B cell (primary cell): ENCODE measurements around the gene IQCK. TPM values are rescaled to one million over a fixed set of nuclear protein-coding genes. Genes with fewer than 3 reads are reported as not detected.

Experiments used
- ATAC-seq: fragments of 200-7000 bp; cut with Tn5 transposase; one replicate; pipeline ENCODE4 v1.10.0; 2021; ENCODE audit warnings: low read depth, mild to moderate bottlenecking, moderate number of reproducible peaks, moderate library complexity
- CTCF ChIA-PET: fragments of 350-600 bp; sonication (Branson Sonifier 250); formaldehyde crosslinking; loops from one replicate; lab custom pipeline; 2021; ENCODE audit warnings: antibody characterized with exemption, inconsistent platforms; lab: Charles Lee
- POLR2A ChIA-PET: fragments of 350-600 bp; sonication (Branson Sonifier 250); formaldehyde crosslinking; loops from one replicate; lab custom pipeline; 2021; ENCODE audit warnings: antibody characterized with exemption; lab: Charles Lee
- DNase-seq: peaks from one replicate; pipeline ENCODE4 v3.0.0; 2013
- H2AFZ ChIP-seq: 2 replicates; pipeline ENCODE4 v1.6.1; 2012; ENCODE audit warnings: mild to moderate bottlenecking, low read depth, low read length; ENCODE audit not compliant: insufficient read depth, poor library complexity, severe bottlenecking
- H3K27ac ChIP-seq, 2 donors: 1 replicate in 1 of 2; 2 replicates in 1 of 2; pipeline ENCODE4 v1.5.1; 2012 to 2013; ENCODE audit warnings: low read length in 2 of 2, mild to moderate bottlenecking in 2 of 2, moderate library complexity in 1 of 2
- H3K27me3 ChIP-seq, 4 experiments: fragments of 200-600 bp in 1 of 4; sonication (generic) in 1 of 4; replicated peaks in 1 of 4; 1 replicate in 2 of 4; 2 replicates in 2 of 4; pipeline versions ENCODE4 v1.6.1 to v1.7.0; 2013 to 2016; ENCODE audit warnings: low read length in 3 of 4, mild to moderate bottlenecking in 2 of 4, mixed read lengths in 1 of 4, moderate library complexity in 1 of 4; ENCODE audit not compliant: insufficient read depth in 4 of 4, control insufficient read depth in 3 of 4; ENCODE audit errors: control extremely low read depth in 1 of 4
- H3K36me3 ChIP-seq, 2 experiments: replicated peaks in 1 of 2; 1 replicate in 1 of 2; 2 replicates in 1 of 2; pipeline versions ENCODE4 v1.6.1 to v1.7.1; 2013; ENCODE audit warnings: low read length in 1 of 2; ENCODE audit not compliant: insufficient read depth in 2 of 2, control insufficient read depth in 1 of 2; ENCODE audit errors: control extremely low read depth in 1 of 2, extremely low read depth in 1 of 2
- H3K4me1 ChIP-seq, 2 donors: fragments of 200-600 bp in 1 of 2; sonication (generic) in 1 of 2; 1 replicate in 1 of 2; 2 replicates in 1 of 2; pipeline versions ENCODE4 v1.5.1 to v1.6.1; 2013 to 2017; ENCODE audit warnings: low read length in 2 of 2; ENCODE audit not compliant: control insufficient read depth in 2 of 2, insufficient read depth in 2 of 2
- H3K4me2 ChIP-seq: replicated peaks from 2 replicates; pipeline ENCODE3; 2012; ENCODE audit warnings: mild to moderate bottlenecking, low read depth, low read length; ENCODE audit not compliant: poor library complexity, severe bottlenecking
- H3K4me3 ChIP-seq, 5 experiments: fragments of 200-600 bp in 1 of 5; sonication (generic) in 1 of 5; 1 replicate in 3 of 5; 2 replicates in 2 of 5; pipeline versions ENCODE4 v1.5.1 to v1.7.0; 2011 to 2016; ENCODE audit warnings: low read length in 4 of 5, mild to moderate bottlenecking in 4 of 5, low read depth in 2 of 5, control low read depth in 1 of 5, moderate library complexity in 1 of 5; ENCODE audit not compliant: insufficient read depth in 1 of 5; ENCODE audit errors: control extremely low read depth in 1 of 5, extremely low read depth in 1 of 5
- H3K79me2 ChIP-seq: fragments of 200-600 bp; sonication (generic); one replicate; pipeline ENCODE4 v1.6.0; 2016; ENCODE audit warnings: low read length; ENCODE audit not compliant: control insufficient read depth, insufficient read depth
- H3K9ac ChIP-seq: fragments of 200-600 bp; sonication (generic); 2 replicates; pipeline ENCODE4 v1.6.1; 2017; ENCODE audit warnings: mild to moderate bottlenecking, low read length, moderate library complexity
- H3K9me3 ChIP-seq, 3 donors: one replicate each; pipeline versions ENCODE4 v1.6.1 to v1.7.1; 2013; ENCODE audit warnings: low read length in 2 of 3; ENCODE audit not compliant: control insufficient read depth in 2 of 3, insufficient read depth in 1 of 3; ENCODE audit errors: control extremely low read depth in 1 of 3
- H4K20me1 ChIP-seq: 2 replicates; pipeline ENCODE4 v1.6.0; 2012; ENCODE audit warnings: mild to moderate bottlenecking, low read length; ENCODE audit not compliant: insufficient read depth, control insufficient read depth, poor library complexity, severe bottlenecking
- H3K27ac Mint-ChIP-seq: one replicate; pipeline ENCODE4 v1.8.0; 2021; ENCODE audit warnings: mixed read lengths
- H3K27me3 Mint-ChIP-seq: one replicate; pipeline ENCODE4 v1.8.0; 2021; ENCODE audit warnings: mixed read lengths
- H3K4me1 Mint-ChIP-seq: one replicate; pipeline ENCODE4 v1.8.0; 2021; ENCODE audit warnings: mixed read lengths
- H3K4me3 Mint-ChIP-seq: one replicate; pipeline ENCODE4 v1.8.0; 2021; ENCODE audit warnings: mixed read lengths
- H3K9me3 Mint-ChIP-seq: one replicate; pipeline ENCODE4 v1.8.0; 2022; ENCODE audit warnings: mixed read lengths; ENCODE audit not compliant: insufficient read depth
- EZH2 ChIP-seq: IDR thresholded peaks from 2 replicates; pipeline ENCODE4 v1.6.1; 2012; ENCODE audit warnings: borderline replicate concordance, low read depth, mild to moderate bottlenecking, moderate library complexity, low read length; ENCODE audit not compliant: insufficient read depth, poor library complexity, severe bottlenecking
- WGBS: methylation state at CpG from one replicate; pipeline ENCODE4 v1.1.5; 2013; ENCODE audit warnings: missing lambda C conversion rate; ENCODE audit not compliant: insufficient coverage; 5-methylcytosine and 5-hydroxymethylcytosine counted together
- intact Hi-C: fragments of 100-400 bp; cut with micrococcal nuclease; formaldehyde crosslinking; loops from one replicate; pipeline ENCODE4 v1.10.0; 2022
- polyA plus RNA-seq: library from polyadenylated mRNA; depleted of rRNA; stranded (reverse); fragments of >200 nt; gene quantifications from 2 replicates; pipeline ENCODE4 v1.2.3, GENCODE V29; 2012
- total RNA-seq, 2 donors: library from RNA; stranded (reverse); fragments of 120-200 nt in 1 of 2; gene quantifications; 1 replicate in 1 of 2; 2 replicates in 1 of 2; pipeline versions ENCODE4 v1.2.3 to v1.2.4, GENCODE V29; 2013 to 2022
- TF ChIP-seq, protein P1 (sequence below): fragments of 200-600 bp; IDR thresholded peaks from one replicate; pipeline ENCODE4 v1.8.0; 2022; ENCODE audit warnings: antibody characterized with exemption, mild to moderate bottlenecking

IQCK gene
- total and polyA plus RNA-seq, 2 donors (not counting 1 experiment from before 2014, with no cell fraction given) = 1.00 to 3.0 TPM

DNA sequence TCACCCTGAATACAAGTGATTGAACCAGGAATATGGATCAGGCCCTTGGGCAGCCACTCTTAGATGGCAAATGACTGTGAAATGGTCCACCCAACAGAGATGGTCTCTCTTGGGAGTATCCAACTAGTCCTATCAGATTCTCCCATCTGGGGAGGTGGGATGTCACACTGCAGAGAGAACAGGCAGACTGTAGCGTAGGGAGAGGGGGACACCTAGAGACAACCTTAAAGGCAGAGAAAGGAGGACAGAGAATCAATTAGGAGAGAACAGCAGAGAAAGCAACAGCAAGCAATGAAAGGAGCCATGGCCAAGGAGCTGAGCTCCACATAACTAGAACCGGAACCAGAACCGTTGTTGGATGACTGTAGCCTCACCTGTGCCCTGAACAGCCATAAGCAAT, 37.2 kb downstream of the IQCK start:
- Histone ChIP-seq H2AFZ (no peak overlapping the region), H3K4me3 (no peak overlapping the region), H3K79me2 (no peaks in the 10 kb centered on the region), H3K4me1 (no peaks in the 10 kb centered on the region), H3K36me3 (no peaks in the 10 kb centered on the region), H3K9me3 (no peaks in the 10 kb centered on the region), H3K27ac (no peak overlapping the region), H3K9ac (no peak overlapping the region), H3K27me3 (no peaks in the 10 kb centered on the region), H4K20me1 (no peaks in the 10 kb centered on the region), H3K4me2 (no peak overlapping the region)
- no peaks in the 10 kb centered on the region for H3K4me1 Mint-ChIP-seq
- no peaks in the 10 kb centered on the region for H3K9me3 Mint-ChIP-seq
- H3K27ac Mint-ChIP-seq = no peak overlapping the region
- POLR2A ChIA-PET = no interaction called here
- no peak for ATAC-seq
- 88% methylated on average over 2 of the region's 3 CpGs for WGBS
- TF ChIP-seq EZH2 = no peak
- TF ChIP-seq, protein P1, sequence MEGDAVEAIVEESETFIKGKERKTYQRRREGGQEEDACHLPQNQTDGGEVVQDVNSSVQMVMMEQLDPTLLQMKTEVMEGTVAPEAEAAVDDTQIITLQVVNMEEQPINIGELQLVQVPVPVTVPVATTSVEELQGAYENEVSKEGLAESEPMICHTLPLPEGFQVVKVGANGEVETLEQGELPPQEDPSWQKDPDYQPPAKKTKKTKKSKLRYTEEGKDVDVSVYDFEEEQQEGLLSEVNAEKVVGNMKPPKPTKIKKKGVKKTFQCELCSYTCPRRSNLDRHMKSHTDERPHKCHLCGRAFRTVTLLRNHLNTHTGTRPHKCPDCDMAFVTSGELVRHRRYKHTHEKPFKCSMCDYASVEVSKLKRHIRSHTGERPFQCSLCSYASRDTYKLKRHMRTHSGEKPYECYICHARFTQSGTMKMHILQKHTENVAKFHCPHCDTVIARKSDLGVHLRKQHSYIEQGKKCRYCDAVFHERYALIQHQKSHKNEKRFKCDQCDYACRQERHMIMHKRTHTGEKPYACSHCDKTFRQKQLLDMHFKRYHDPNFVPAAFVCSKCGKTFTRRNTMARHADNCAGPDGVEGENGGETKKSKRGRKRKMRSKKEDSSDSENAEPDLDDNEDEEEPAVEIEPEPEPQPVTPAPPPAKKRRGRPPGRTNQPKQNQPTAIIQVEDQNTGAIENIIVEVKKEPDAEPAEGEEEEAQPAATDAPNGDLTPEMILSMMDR = no peak
- intact Hi-C loops = no loop called here
- H3K4me3 Mint-ChIP-seq = no peak overlapping the region
- CTCF ChIA-PET = no interaction called here
- DNase-seq = no peak
- no peaks in the 10 kb centered on the region for H3K27me3 Mint-ChIP-seq

DNA sequence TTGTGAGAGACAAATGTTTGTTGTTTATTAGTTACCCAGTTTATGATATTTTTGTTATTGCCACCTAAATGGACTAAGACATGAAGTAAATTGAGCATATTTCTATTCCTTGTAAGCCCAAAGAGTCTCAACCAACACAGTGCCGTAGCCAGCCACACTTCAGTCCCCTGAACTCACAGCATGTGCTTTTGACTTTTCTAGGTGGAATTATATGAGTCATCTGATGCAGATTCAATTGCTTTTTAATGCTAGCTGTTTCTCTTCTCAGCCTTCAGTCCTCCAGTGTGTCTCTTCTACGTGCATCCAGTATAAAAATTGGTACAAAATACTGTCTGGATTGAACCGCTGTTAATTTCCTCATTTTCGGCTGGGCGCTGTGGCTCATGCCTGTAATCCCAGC, 39.0 kb downstream of the IQCK start:
- H3K27me3 Mint-ChIP-seq = no peaks in the 10 kb centered on the region
- WGBS = 100% methylated on average over 3 of the region's 5 CpGs
- H3K27ac Mint-ChIP-seq = no peak overlapping the region
- no peaks in the 10 kb centered on the region for H3K27me3 ChIP-seq
- no peaks in the 10 kb centered on the region for H3K9me3 Mint-ChIP-seq
- H2AFZ ChIP-seq = no peak overlapping the region
- TF ChIP-seq, protein P1 = no peak
- TF ChIP-seq EZH2 = no peak
- H3K79me2 ChIP-seq = no peaks in the 10 kb centered on the region
- ChIA-PET CTCF (no interaction called here), POLR2A (no interaction called here)
- H3K4me2 ChIP-seq = no peak overlapping the region
- no peaks in the 10 kb centered on the region for H3K4me1 Mint-ChIP-seq
- DNase-seq = no peak
- H4K20me1 ChIP-seq = no peaks in the 10 kb centered on the region
- no peak overlapping the region for H3K9ac ChIP-seq
- H3K27ac ChIP-seq = no peak overlapping the region
- no peak for ATAC-seq
- H3K4me3 ChIP-seq = no peak overlapping the region
- intact Hi-C loops = no loop called here
- no peaks in the 10 kb centered on the region for H3K36me3 ChIP-seq
- H3K9me3 ChIP-seq = no peaks in the 10 kb centered on the region
- H3K4me3 Mint-ChIP-seq = no peak overlapping the region
- H3K4me1 ChIP-seq = no peaks in the 10 kb centered on the region
